ENCODE results near the gene POMT1.

DNA sequence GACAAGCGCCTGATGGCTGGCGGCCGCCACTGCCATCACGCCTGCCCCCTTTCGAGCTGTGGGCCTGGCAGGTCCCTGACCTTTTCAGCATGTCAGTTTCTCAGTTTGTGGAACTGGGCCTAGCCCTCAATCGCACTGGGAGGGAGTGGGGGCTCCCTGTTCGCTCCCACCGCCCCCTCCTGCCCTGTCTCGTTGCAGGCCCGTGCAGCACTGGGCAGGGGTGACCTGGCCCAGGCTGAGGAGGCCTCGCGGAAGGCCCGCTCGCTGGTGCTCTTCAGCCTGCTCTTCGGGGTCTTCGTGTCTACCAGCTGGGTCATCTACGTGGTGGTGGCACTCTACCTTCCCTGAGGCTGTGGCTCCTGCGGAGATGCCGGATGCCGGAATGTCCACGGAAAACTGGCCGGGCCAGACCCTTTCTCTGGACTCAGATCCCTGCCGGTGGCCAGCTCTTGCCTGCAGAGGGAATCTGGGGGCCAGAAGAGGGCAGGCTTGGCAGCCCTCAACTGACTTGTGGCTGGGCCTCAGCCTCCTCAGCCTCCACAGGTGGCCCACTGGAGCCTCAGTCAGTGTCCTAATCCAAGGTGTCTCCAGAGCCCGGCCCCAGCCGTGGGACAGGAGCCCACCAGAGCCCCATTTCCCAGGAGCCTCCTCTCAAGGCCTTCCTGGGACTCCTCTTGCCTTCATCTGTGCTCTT lies 55.3 kb downstream of the POMT1 start:
- no peak for TF ChIP-seq CTCF (IDR thresholded peaks at IDR 0.05; ENCODE audit: low read depth, low read length)
- no peak for TF ChIP-seq POLR2A (IDR thresholded peaks at IDR 0.05; ENCODE audit: extremely low read depth, insufficient read length)

All from NB4 (cell line).